Measurements from ENCODE around the gene SPCS1. TPM values are rescaled to one million over a fixed set of nuclear protein-coding genes. Genes with fewer than 3 reads are reported as not detected.
A peak's percentile ranks its signal among the peaks of the same experiment; 100 is the strongest.

SPCS1 gene
- total RNA-seq, 1 experiment from 2014 or later, result 101 TPM

DNA sequence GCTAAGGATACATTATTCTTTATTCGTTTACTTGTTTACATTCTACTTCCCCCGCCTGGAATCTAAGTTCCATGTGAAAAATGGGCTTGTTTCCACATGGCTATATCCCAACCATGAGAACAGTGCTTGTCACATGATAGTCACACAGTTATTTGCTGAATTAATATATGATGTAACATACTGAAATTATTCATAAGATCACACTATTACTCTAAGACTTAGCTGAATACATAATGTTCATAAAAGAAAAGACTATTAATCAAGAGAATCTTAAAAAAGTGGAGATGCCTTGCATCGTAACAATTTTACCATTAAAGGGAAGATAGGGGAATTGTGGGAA is 26.7 kb upstream of the SPCS1 start (continued):
- no peak for TF ChIP-seq CREB1 (CRISPR knock-in tag; IDR thresholded peaks at IDR 0.05)
- TF ChIP-seq, protein P1, sequence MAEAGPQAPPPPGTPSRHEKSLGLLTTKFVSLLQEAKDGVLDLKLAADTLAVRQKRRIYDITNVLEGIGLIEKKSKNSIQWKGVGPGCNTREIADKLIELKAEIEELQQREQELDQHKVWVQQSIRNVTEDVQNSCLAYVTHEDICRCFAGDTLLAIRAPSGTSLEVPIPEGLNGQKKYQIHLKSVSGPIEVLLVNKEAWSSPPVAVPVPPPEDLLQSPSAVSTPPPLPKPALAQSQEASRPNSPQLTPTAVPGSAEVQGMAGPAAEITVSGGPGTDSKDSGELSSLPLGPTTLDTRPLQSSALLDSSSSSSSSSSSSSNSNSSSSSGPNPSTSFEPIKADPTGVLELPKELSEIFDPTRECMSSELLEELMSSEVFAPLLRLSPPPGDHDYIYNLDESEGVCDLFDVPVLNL (CRISPR knock-in tag; IDR thresholded peaks at IDR 0.05; ENCODE audit: borderline replicate concordance, low read depth), result no peak
- TF ChIP-seq TCF7 (CRISPR knock-in tag; IDR thresholded peaks at IDR 0.05; ENCODE audit: low read depth), result no peak
- TF ChIP-seq GABPB1 (CRISPR knock-in tag; IDR thresholded peaks at IDR 0.05), result no peak
- TF ChIP-seq, protein P2, sequence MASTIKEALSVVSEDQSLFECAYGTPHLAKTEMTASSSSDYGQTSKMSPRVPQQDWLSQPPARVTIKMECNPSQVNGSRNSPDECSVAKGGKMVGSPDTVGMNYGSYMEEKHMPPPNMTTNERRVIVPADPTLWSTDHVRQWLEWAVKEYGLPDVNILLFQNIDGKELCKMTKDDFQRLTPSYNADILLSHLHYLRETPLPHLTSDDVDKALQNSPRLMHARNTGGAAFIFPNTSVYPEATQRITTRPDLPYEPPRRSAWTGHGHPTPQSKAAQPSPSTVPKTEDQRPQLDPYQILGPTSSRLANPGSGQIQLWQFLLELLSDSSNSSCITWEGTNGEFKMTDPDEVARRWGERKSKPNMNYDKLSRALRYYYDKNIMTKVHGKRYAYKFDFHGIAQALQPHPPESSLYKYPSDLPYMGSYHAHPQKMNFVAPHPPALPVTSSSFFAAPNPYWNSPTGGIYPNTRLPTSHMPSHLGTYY (CRISPR knock-in tag; IDR thresholded peaks at IDR 0.05), result no peak
- TF ChIP-seq ZNF396 (CRISPR knock-in tag; IDR thresholded peaks at IDR 0.05; ENCODE audit: borderline replicate concordance), result no peak
- TF ChIP-seq ZNF423 (CRISPR knock-in tag; IDR thresholded peaks at IDR 0.05), result no peak
- TF ChIP-seq GTF2I (CRISPR knock-in tag; conservative IDR thresholded peaks at IDR 0.05), result no peak
- no peak for TF ChIP-seq CREM (CRISPR knock-in tag; IDR thresholded peaks at IDR 0.05)
- no peak for TF ChIP-seq ZNF416 (CRISPR knock-in tag; IDR thresholded peaks at IDR 0.05)
- no peak for TF ChIP-seq ZNF121 (CRISPR knock-in tag; IDR thresholded peaks at IDR 0.05)

DNA sequence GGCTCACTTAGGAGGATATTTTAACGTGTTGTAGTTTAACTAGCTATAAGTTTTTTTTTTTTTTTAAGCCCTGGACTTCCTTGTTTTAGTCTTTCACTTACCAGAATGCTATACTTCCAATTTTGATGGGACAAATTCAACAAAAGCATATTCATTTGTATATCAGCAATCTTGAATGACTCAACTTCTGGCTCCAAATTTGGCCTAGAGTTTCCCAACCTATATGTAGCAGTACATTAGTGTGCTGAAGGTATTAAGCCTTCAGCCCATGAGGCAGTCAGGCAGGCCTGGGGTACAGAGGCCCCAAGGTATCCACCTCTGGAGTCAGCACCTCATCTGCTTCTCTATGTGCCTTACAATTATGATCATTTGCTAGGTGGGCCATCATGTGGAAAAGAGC is 26.1 kb upstream of the SPCS1 start:
- DNase-seq (ENCODE audit: low spot score), result no peak
- no peak overlapping the region for H3K4me3 Mint-ChIP-seq
- H3K4me1 Mint-ChIP-seq, result peaks cover 14% of the 10 kb centered on the region
- CTCF ChIA-PET, result no interaction called here
- no peaks in the 10 kb centered on the region for H3K27me3 Mint-ChIP-seq (ENCODE audit: low read depth)
- H3K27ac Mint-ChIP-seq, result no peak overlapping the region
- no peaks in the 10 kb centered on the region for H3K9me3 Mint-ChIP-seq
- POLR2A ChIA-PET, result no interaction called here
- peaks cover 29% of the 10 kb centered on the region for H3K36me3 Mint-ChIP-seq
- TF ChIP-seq ARID4B (CRISPR knock-in tag; IDR thresholded peaks at IDR 0.05; ENCODE audit: borderline replicate concordance), result no peak
- no peak for TF ChIP-seq JUN (CRISPR knock-in tag; IDR thresholded peaks at IDR 0.05)
- TF ChIP-seq, protein P3, sequence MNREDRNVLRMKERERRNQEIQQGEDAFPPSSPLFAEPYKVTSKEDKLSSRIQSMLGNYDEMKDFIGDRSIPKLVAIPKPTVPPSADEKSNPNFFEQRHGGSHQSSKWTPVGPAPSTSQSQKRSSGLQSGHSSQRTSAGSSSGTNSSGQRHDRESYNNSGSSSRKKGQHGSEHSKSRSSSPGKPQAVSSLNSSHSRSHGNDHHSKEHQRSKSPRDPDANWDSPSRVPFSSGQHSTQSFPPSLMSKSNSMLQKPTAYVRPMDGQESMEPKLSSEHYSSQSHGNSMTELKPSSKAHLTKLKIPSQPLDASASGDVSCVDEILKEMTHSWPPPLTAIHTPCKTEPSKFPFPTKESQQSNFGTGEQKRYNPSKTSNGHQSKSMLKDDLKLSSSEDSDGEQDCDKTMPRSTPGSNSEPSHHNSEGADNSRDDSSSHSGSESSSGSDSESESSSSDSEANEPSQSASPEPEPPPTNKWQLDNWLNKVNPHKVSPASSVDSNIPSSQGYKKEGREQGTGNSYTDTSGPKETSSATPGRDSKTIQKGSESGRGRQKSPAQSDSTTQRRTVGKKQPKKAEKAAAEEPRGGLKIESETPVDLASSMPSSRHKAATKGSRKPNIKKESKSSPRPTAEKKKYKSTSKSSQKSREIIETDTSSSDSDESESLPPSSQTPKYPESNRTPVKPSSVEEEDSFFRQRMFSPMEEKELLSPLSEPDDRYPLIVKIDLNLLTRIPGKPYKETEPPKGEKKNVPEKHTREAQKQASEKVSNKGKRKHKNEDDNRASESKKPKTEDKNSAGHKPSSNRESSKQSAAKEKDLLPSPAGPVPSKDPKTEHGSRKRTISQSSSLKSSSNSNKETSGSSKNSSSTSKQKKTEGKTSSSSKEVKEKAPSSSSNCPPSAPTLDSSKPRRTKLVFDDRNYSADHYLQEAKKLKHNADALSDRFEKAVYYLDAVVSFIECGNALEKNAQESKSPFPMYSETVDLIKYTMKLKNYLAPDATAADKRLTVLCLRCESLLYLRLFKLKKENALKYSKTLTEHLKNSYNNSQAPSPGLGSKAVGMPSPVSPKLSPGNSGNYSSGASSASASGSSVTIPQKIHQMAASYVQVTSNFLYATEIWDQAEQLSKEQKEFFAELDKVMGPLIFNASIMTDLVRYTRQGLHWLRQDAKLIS (CRISPR knock-in tag; IDR thresholded peaks at IDR 0.05; ENCODE audit: borderline replicate concordance), result no peak
- no peak for ATAC-seq

DNA sequence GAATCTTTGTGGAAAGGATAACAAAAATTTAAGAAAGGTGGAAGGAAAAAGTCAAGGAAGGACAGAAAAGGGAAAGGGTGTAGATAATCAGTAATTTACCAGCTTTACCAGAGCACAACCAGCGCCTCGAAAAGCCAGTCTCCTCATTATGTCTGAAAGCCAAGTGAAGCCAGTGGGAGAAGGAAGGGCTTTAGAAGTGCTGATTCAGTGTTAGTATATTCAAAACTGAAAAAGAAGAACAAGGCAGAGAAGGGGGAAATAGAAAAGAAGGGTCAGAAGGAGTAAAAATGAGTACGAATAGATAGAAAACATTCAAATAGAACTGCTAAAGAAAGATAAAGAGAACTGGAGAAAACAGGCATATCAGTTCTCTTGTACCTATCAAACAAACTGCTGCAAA is 24.3 kb upstream of the SPCS1 start:
- no peaks in the 10 kb centered on the region for H3K9me3 Mint-ChIP-seq
- DNase-seq (ENCODE audit: low spot score), result no peak
- peak overlapping the region; percentile 16 for H3K27ac Mint-ChIP-seq
- H3K27me3 Mint-ChIP-seq (ENCODE audit: low read depth), result no peaks in the 10 kb centered on the region; the same call in 1 of the 2 replicates
- peaks cover 30% of the 10 kb centered on the region for H3K36me3 Mint-ChIP-seq
- H3K4me1 Mint-ChIP-seq, result peaks cover 18% of the 10 kb centered on the region
- ChIA-PET CTCF (interaction anchor here (1.0 kb wide), 1 partner anchor 117 kb away, joined by 3 read pairs; no protein-coding TSS in a partner anchor), POLR2A (no interaction called here)
- no peak overlapping the region for H3K4me3 Mint-ChIP-seq
- ATAC-seq, result no peak
- TF ChIP-seq ZNF281 (CRISPR knock-in tag; IDR thresholded peaks at IDR 0.05) (no peak), SMAD3 (CRISPR knock-in tag; IDR thresholded peaks at IDR 0.05; ENCODE audit: borderline replicate concordance) (no peak), ZSCAN18 (CRISPR knock-in tag; IDR thresholded peaks at IDR 0.05) (no peak)
- TF ChIP-seq, protein P4, sequence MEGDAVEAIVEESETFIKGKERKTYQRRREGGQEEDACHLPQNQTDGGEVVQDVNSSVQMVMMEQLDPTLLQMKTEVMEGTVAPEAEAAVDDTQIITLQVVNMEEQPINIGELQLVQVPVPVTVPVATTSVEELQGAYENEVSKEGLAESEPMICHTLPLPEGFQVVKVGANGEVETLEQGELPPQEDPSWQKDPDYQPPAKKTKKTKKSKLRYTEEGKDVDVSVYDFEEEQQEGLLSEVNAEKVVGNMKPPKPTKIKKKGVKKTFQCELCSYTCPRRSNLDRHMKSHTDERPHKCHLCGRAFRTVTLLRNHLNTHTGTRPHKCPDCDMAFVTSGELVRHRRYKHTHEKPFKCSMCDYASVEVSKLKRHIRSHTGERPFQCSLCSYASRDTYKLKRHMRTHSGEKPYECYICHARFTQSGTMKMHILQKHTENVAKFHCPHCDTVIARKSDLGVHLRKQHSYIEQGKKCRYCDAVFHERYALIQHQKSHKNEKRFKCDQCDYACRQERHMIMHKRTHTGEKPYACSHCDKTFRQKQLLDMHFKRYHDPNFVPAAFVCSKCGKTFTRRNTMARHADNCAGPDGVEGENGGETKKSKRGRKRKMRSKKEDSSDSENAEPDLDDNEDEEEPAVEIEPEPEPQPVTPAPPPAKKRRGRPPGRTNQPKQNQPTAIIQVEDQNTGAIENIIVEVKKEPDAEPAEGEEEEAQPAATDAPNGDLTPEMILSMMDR (IDR thresholded peaks at IDR 0.05), result no peak

Measured in WTC11 (cell line).